Keratinocyte (primary cell): ENCODE data around the gene SPTLC2.

Experiments
- CTCF ChIP-seq, 3 experiments: IDR thresholded peaks in 1 of 3; conservative IDR thresholded peaks in 1 of 3; optimal IDR thresholded peaks in 1 of 3; 2 replicates in 2 of 3; 3 replicates in 1 of 3; pipeline versions ENCODE3 to v1.5.1; 2011; ENCODE audit warnings: low read length in 3 of 3, mild to moderate bottlenecking in 3 of 3, moderate library complexity in 2 of 3, control low read depth in 1 of 3, inconsistent platforms in 1 of 3; ENCODE audit not compliant: insufficient read depth in 2 of 3; ENCODE audit errors: extremely low read depth in 1 of 3
- EZH2 ChIP-seq: IDR thresholded peaks from one replicate; pipeline ENCODE4 v1.6.1; 2012; ENCODE audit warnings: inconsistent platforms, mild to moderate bottlenecking, low read length, moderate library complexity

GRCh38 chr14:77648520-77649200 is 32.2 kb upstream of the SPTLC2 start:
- TF ChIP-seq CTCF (optimal IDR thresholded peaks at IDR 0.05 in 1 of 3, IDR thresholded peaks at IDR 0.05 in 1 of 3, conservative IDR thresholded peaks at IDR 0.05 in 1 of 3; ENCODE audit: extremely low read depth in 1 of 3, insufficient read depth in 2 of 3, low read length in 3 of 3), result no peak
- TF ChIP-seq EZH2, result no peak
